Right lobe of liver (tissue), 6 donors: ENCODE data around the gene TYROBP. TPM values are rescaled to one million over a fixed set of nuclear protein-coding genes. Genes with fewer than 3 reads are reported as not detected.
A peak's percentile ranks its signal among the peaks of the same experiment; 100 is the strongest.
"Not testable (repeated sequence)": the region's sequence is repeated elsewhere in the genome, so short reads cannot be mapped to it uniquely, and the experiment has no call there.

Experiments
- ATAC-seq, 4 donors: fragments of 200-7000 bp; cut with Tn5 transposase; one replicate each; pipeline ENCODE4 v1.9.1; 2020; ENCODE audit warnings: mild to moderate bottlenecking in 4 of 4, moderate library complexity in 4 of 4
- DNase-seq, 3 donors: peaks; one replicate each; pipeline ENCODE4 v3.0.0-alpha.2; 2020
- H3K27ac ChIP-seq, 3 donors: fragments of 200-600 bp; one replicate each; pipeline ENCODE4 v1.8.0; 2022
- H3K27me3 ChIP-seq, 2 donors: fragments of 200-600 bp; one replicate each; pipeline ENCODE4 v1.8.0; 2022
- H3K36me3 ChIP-seq, 4 donors: fragments of 200-600 bp; sonication (generic) in 1 of 4; one replicate each; pipeline versions ENCODE4 v1.5.1 to v1.8.0; 2017 to 2022; ENCODE audit warnings: control low read depth in 1 of 4
- H3K4me1 ChIP-seq, 4 donors: fragments of 200-600 bp; sonication (generic) in 1 of 4; one replicate each; pipeline versions ENCODE4 v1.5.1 to v1.8.0; 2017 to 2022; ENCODE audit warnings: control low read depth in 1 of 4
- H3K4me3 ChIP-seq, 3 donors: fragments of 200-600 bp; one replicate each; pipeline ENCODE4 v1.8.0; 2022
- H3K9me3 ChIP-seq, 4 donors: fragments of 200-600 bp; sonication (generic) in 1 of 4; one replicate each; pipeline versions ENCODE4 v1.5.1 to v1.8.0; 2017 to 2022; ENCODE audit warnings: control low read depth in 1 of 4
- POLR2A ChIP-seq: fragments of 450-650 bp; IDR thresholded peaks from one replicate; pipeline ENCODE4 v1.6.1; 2017; ENCODE audit warnings: antibody characterized with exemption, mild to moderate bottlenecking
- WGBS: methylation state at CpG from one replicate; pipeline ENCODE4 v1.1.6; 2018; ENCODE audit warnings: low coverage, low lambda C conversion rate; ENCODE audit not compliant: insufficient coverage; ENCODE audit errors: missing lambda C conversion rate; 5-methylcytosine and 5-hydroxymethylcytosine counted together
- intact Hi-C, 2 donors: fragments of 100-400 bp; cut with DNase I; formaldehyde crosslinking; loops; one replicate each; pipeline versions ENCODE4 v1.11.2 to v1.14.1; 2022
- total RNA-seq, 6 experiments: library from RNA; depleted of rRNA in 2 of 6; stranded (reverse); fragments of >200 nt in 2 of 6; fragmentation: NEBNext Ultra II Directional in 3 of 6; extraction: Animal tissue kit (Norgen Biotek cat#: 25700) in 3 of 6; gene quantifications; one replicate each; pipeline versions ENCODE4 v1.1.0 to v1.2.4, GENCODE V29; 2016 to 2023
- TF ChIP-seq, protein P1 (sequence below), 4 donors: fragments of 200-600 bp in 3 of 4; fragments of 450-650 bp in 1 of 4; IDR thresholded peaks; one replicate each; pipeline versions ENCODE4 v1.5.1 to v1.8.0; 2016 to 2022; ENCODE audit warnings: antibody characterized with exemption in 4 of 4, mild to moderate bottlenecking in 2 of 4
- donor health status: DM: no; HTN: yes; CAD: no.
- donor health status: DM: no; HTN: no; CAD: no.
- donor health status: DM: no; HTN: no; CAD: no.
- donor health status: DM: no; HTN: yes; CAD: no.
- donor health status: DM: no; HTN: yes; CAD: no.

Gene TYROBP
- total RNA-seq, 6 experiments from 2014 or later: 15.6 to 77.8 (median 29.7) TPM

DNA sequence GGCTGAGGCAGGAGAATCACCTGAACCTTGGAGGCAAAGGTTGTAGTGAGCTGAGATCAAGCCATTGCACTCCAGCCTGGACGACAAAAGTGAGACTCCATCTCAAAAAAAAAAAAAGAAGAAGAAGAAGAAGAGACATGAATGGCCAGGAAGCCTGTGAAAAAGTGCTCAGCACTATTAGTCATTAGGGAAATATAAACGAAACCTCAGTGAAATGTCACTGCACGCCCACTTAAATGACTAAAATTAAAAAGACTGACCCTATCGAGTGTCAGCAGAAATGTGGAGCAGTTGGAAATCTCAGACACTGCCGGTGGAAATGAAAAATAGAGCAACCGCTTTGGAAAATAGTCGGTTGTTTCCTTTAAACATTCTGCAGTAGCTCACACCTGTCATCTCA is 5.5 kb upstream of the TYROBP start:
- TF ChIP-seq POLR2A: no peak
- TF ChIP-seq, protein P1, sequence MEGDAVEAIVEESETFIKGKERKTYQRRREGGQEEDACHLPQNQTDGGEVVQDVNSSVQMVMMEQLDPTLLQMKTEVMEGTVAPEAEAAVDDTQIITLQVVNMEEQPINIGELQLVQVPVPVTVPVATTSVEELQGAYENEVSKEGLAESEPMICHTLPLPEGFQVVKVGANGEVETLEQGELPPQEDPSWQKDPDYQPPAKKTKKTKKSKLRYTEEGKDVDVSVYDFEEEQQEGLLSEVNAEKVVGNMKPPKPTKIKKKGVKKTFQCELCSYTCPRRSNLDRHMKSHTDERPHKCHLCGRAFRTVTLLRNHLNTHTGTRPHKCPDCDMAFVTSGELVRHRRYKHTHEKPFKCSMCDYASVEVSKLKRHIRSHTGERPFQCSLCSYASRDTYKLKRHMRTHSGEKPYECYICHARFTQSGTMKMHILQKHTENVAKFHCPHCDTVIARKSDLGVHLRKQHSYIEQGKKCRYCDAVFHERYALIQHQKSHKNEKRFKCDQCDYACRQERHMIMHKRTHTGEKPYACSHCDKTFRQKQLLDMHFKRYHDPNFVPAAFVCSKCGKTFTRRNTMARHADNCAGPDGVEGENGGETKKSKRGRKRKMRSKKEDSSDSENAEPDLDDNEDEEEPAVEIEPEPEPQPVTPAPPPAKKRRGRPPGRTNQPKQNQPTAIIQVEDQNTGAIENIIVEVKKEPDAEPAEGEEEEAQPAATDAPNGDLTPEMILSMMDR (IDR thresholded peaks at IDR 0.05): no peak
- H3K27me3 ChIP-seq: no peaks in the 10 kb centered on the region
- no peaks in the 10 kb centered on the region for H3K9me3 ChIP-seq
- intact Hi-C loops: no loop called here
- 54% methylated on average over 7 of the region's 7 CpGs for WGBS
- no peaks in the 10 kb centered on the region for H3K36me3 ChIP-seq
- no peak overlapping the region for H3K4me3 ChIP-seq
- ATAC-seq (no peak), DNase-seq (no peak)
- H3K4me1 ChIP-seq: peaks cover 0 to 5% (median 0%) of the 10 kb centered on the region in 4 donors
- no peak overlapping the region for H3K27ac ChIP-seq

DNA sequence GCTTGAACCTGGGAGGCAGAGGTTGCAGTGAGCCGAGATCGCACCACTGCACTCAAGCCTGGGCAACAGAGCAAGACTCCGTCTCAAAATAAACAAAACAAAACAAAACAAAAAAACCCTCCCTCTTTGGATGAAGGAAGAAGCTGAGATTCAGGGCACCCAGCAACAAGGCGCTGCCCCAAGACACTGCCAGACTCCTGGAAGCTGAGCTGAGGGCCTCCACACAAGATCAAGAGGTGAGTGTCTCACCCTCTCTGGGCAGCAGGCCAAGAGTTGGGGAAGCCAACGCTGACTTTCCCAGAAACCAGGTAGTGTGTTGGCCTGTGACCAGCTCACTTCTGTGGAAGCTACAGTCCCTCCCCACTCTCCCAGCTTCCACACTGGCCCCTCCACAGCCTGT is 3.7 kb upstream of the TYROBP start:
- no peaks in the 10 kb centered on the region for H3K9me3 ChIP-seq
- DNase-seq: peak; percentile 69 to 85 (median 80)
- ATAC-seq: peak in 3 of 4 donors; percentile 42 to 72 (median 61)

DNA sequence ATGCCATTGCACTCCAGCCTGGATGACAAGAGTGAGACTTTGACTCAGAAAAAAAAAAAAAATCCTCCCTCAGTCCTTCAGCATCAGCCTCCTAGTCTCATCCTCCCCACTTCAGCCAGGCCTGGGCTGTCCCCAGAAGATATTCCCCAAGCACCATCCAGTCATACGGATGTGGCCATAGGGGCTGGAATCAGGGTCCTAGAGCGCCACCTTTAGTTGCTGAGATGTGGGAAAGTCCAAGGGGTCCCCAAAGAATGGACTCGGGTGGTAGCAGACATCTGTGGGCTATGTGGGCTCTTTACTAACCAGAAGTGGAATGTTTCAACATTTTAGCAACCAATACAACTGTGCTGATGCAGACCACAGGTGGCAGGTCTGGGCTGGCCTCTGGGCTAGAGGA is 3.1 kb upstream of the TYROBP start:
- peaks cover 0 to 14% (median 0%) of the 10 kb centered on the region in 4 donors for H3K4me1 ChIP-seq
- no peak overlapping the region for H3K4me3 ChIP-seq
- TF ChIP-seq, protein P1 (IDR thresholded peaks at IDR 0.05): no peak
- DNase-seq (no peak), ATAC-seq (no peak)
- H3K27ac ChIP-seq: no peak overlapping the region
- no peaks in the 10 kb centered on the region for H3K36me3 ChIP-seq
- 43% methylated on average over 2 of the region's 3 CpGs for whole genome bisulfite sequencing
- intact Hi-C loops: no loop called here
- H3K27me3 ChIP-seq: no peaks in the 10 kb centered on the region
- H3K9me3 ChIP-seq: no peaks in the 10 kb centered on the region

More for the DNA sequence above, 3.7 kb upstream of the TYROBP start:
- WGBS: 50% methylated on average over 1 of the region's 5 CpGs
- TF ChIP-seq, protein P1 (IDR thresholded peaks at IDR 0.05): no peak
- no peak for TF ChIP-seq POLR2A
- no peak overlapping the region for H3K4me3 ChIP-seq
- no peaks in the 10 kb centered on the region for H3K36me3 ChIP-seq
- intact Hi-C loops: no loop called here
- H3K27ac ChIP-seq: no peak overlapping the region
- peaks cover 0 to 8% (median 0%) of the 10 kb centered on the region in 4 donors for H3K4me1 ChIP-seq
- H3K27me3 ChIP-seq: no peaks in the 10 kb centered on the region

DNA sequence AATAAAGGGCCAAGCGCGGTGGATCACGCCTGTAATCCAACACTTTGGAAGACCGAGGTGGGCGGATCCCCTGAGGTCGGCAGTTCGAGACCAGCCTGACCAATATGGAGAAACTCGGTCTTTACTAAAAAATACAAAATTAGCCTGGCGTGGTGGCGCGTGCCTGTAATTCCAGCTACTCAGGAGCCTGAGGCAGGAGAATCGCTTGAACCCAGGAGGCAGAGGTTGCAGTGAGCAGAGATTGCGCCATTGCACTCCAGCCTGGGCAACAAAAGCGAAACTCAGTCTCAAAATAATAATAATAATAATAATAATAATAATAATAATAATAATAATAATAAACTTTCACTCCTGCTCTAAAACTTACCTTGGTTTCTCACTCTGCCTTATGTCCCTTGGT is 2.3 kb upstream of the TYROBP start:
- intact Hi-C loops, DNase-seq: not testable (repeated sequence)

DNA sequence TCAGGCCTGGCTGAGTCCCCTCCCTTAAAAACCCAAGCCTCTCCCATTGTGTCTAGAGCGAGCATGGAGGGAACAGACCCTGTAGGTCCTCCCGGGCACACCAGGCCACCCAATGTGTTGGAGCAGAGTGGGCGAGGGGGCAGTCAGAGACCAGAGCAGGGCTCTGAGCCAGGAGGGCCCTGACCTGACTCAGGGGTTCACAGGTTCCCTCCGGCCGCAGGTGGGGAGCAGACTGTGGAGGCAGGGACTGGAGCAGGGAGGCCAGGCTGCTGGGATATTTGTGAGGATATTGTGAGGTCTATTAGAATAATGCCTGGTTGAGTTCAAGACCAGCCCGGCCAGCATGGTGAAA is 1.6 kb upstream of the TYROBP start:
- ATAC-seq (no peak), DNase-seq (peak in 1 of 3 donors; percentile 61)
- H3K27me3 ChIP-seq: no peaks in the 10 kb centered on the region
- H3K36me3 ChIP-seq: no peaks in the 10 kb centered on the region
- intact Hi-C loops: no loop called here
- H3K4me1 ChIP-seq: peaks cover 0 to 14% (median 0%) of the 10 kb centered on the region in 4 donors
- peak overlapping the region; percentile 36 to 74 (median 65) for H3K27ac ChIP-seq
- 64% methylated on average over 6 of the region's 6 CpGs for WGBS
- peak; percentile 23 for TF ChIP-seq POLR2A
- TF ChIP-seq, protein P1 (IDR thresholded peaks at IDR 0.05): no peak
- H3K4me3 ChIP-seq: no peak overlapping the region
- no peaks in the 10 kb centered on the region for H3K9me3 ChIP-seq

More for the DNA sequence above, 2.3 kb upstream of the TYROBP start:
- not testable (repeated sequence) for ATAC-seq, H3K9me3 ChIP-seq, H3K4me3 ChIP-seq, H3K36me3 ChIP-seq, H3K27me3 ChIP-seq
- peak overlapping the region in 2 of 3 donors; percentile 65 to 74 for H3K27ac ChIP-seq
- WGBS: 91% methylated on average over 12 of the region's 14 CpGs
- peaks cover 0 to 14% (median 0%) of the 10 kb centered on the region in 4 donors for H3K4me1 ChIP-seq
